ENCODE measurements around the gene COL8A2. TPM values are rescaled to one million over a fixed set of nuclear protein-coding genes. Genes with fewer than 3 reads are reported as not detected.
A peak's percentile ranks its signal among the peaks of the same experiment; 100 is the strongest.

COL8A2 gene
- total and polyA plus RNA-seq, 2 donors = 6.7 to 11.5 TPM

GRCh38 chr1:36114371-36114770 lies 10.7 kb downstream of the COL8A2 start:
- Histone ChIP-seq H3K36me3 (ENCODE audit: control insufficient read depth in 2 of 2, insufficient read depth in 2 of 2, low read length in 1 of 2) (no peaks in the 10 kb centered on the region), H3K27me3 (ENCODE audit: control insufficient read depth in 2 of 2, insufficient read depth in 1 of 2, low read length in 1 of 2) (no peaks in the 10 kb centered on the region)
- WGBS = 88% methylated on average over 5 of the region's 5 CpGs

GRCh38 chr1:36112823-36113222 lies 12.2 kb downstream of the COL8A2 start:
- DNase-seq (ENCODE audit: low read depth in 6 of 9, low spot score in 9 of 9) = no peak
- Histone ChIP-seq H3K9me3 (ENCODE audit: control insufficient read depth in 2 of 2, insufficient read depth in 1 of 2, low read length in 1 of 2) (no peaks in the 10 kb centered on the region), H3K27me3 (ENCODE audit: control insufficient read depth in 2 of 2, insufficient read depth in 1 of 2, low read length in 1 of 2) (no peaks in the 10 kb centered on the region), H3K27ac (ENCODE audit: low read depth in 1 of 2, low read length in 1 of 2) (no peak overlapping the region), H3K4me3 (ENCODE audit: low read length in 2 of 2) (no peak overlapping the region), H3K36me3 (ENCODE audit: control insufficient read depth in 2 of 2, insufficient read depth in 2 of 2, low read length in 1 of 2) (no peaks in the 10 kb centered on the region), H3K4me1 (ENCODE audit: control insufficient read depth in 2 of 2, insufficient read depth in 2 of 2, low read length in 2 of 2) (peaks cover 6 to 12% of the 10 kb centered on the region in 2 donors)
- WGBS = 98% methylated on average over 9 of the region's 9 CpGs

More at GRCh38 chr1:36114371-36114770, 10.7 kb downstream of the COL8A2 start:
- DNase-seq (ENCODE audit: low read depth in 6 of 9, low spot score in 9 of 9) = no peak
- no peaks in the 10 kb centered on the region for H3K9me3 ChIP-seq (ENCODE audit: control insufficient read depth in 2 of 2, insufficient read depth in 1 of 2, low read length in 1 of 2)
- peaks cover 0 to 3% of the 10 kb centered on the region in 2 donors for H3K4me1 ChIP-seq (ENCODE audit: control insufficient read depth in 2 of 2, insufficient read depth in 2 of 2, low read length in 2 of 2)
- H3K4me3 ChIP-seq (ENCODE audit: low read length in 2 of 2) = no peak overlapping the region
- no peak overlapping the region for H3K27ac ChIP-seq (ENCODE audit: low read depth in 1 of 2, low read length in 1 of 2)

GRCh38 chr1:36111151-36111550 lies 13.9 kb downstream of the COL8A2 start:
- Histone ChIP-seq H3K36me3 (ENCODE audit: control insufficient read depth in 2 of 2, insufficient read depth in 2 of 2, low read length in 1 of 2) (no peaks in the 10 kb centered on the region), H3K27me3 (ENCODE audit: control insufficient read depth in 2 of 2, insufficient read depth in 1 of 2, low read length in 1 of 2) (no peaks in the 10 kb centered on the region), H3K9me3 (ENCODE audit: control insufficient read depth in 2 of 2, insufficient read depth in 1 of 2, low read length in 1 of 2) (no peaks in the 10 kb centered on the region), H3K4me1 (ENCODE audit: control insufficient read depth in 2 of 2, insufficient read depth in 2 of 2, low read length in 2 of 2) (peaks cover 6 to 12% of the 10 kb centered on the region in 2 donors), H3K4me3 (ENCODE audit: low read length in 2 of 2) (no peak overlapping the region), H3K27ac (ENCODE audit: low read depth in 1 of 2, low read length in 1 of 2) (no peak overlapping the region)
- WGBS = 80% methylated on average over 4 of the region's 4 CpGs
- no peak for DNase-seq (ENCODE audit: low read depth in 6 of 9, low spot score in 9 of 9)

GRCh38 chr1:36109041-36109679 lies 15.9 kb downstream of the COL8A2 start:
- no peaks in the 10 kb centered on the region for H3K36me3 ChIP-seq (ENCODE audit: control insufficient read depth in 2 of 2, insufficient read depth in 2 of 2, low read length in 1 of 2)
- no peaks in the 10 kb centered on the region for H3K9me3 ChIP-seq (ENCODE audit: control insufficient read depth in 2 of 2, insufficient read depth in 1 of 2, low read length in 1 of 2)
- peak overlapping the region; percentile 12 to 78 for H3K27ac ChIP-seq (ENCODE audit: low read depth in 1 of 2, low read length in 1 of 2)
- 28% methylated on average over 11 of the region's 11 CpGs for WGBS
- H3K4me1 ChIP-seq (ENCODE audit: control insufficient read depth in 2 of 2, insufficient read depth in 2 of 2, low read length in 2 of 2) = peaks cover 6 to 12% of the 10 kb centered on the region in 2 donors
- no peaks in the 10 kb centered on the region for H3K27me3 ChIP-seq (ENCODE audit: control insufficient read depth in 2 of 2, insufficient read depth in 1 of 2, low read length in 1 of 2)
- DNase-seq (ENCODE audit: low read depth in 6 of 9, low spot score in 9 of 9) = peak in 3 of 9 donors; percentile 31 to 70 (median 55)
- H3K4me3 ChIP-seq (ENCODE audit: low read length in 2 of 2) = no peak overlapping the region

GRCh38 chr1:36108314-36108713 lies 16.7 kb downstream of the COL8A2 start:
- no peaks in the 10 kb centered on the region for H3K36me3 ChIP-seq (ENCODE audit: control insufficient read depth in 2 of 2, insufficient read depth in 2 of 2, low read length in 1 of 2)
- DNase-seq (ENCODE audit: low read depth in 6 of 9, low spot score in 9 of 9) = no peak
- H3K4me1 ChIP-seq (ENCODE audit: control insufficient read depth in 2 of 2, insufficient read depth in 2 of 2, low read length in 2 of 2) = peaks cover 6 to 12% of the 10 kb centered on the region in 2 donors
- no peaks in the 10 kb centered on the region for H3K27me3 ChIP-seq (ENCODE audit: control insufficient read depth in 2 of 2, insufficient read depth in 1 of 2, low read length in 1 of 2)
- peak overlapping the region in 1 of 2 donors; percentile 26 for H3K27ac ChIP-seq (ENCODE audit: low read depth in 1 of 2, low read length in 1 of 2)
- H3K4me3 ChIP-seq (ENCODE audit: low read length in 2 of 2) = no peak overlapping the region
- 95% methylated on average over 14 of the region's 14 CpGs for WGBS
- H3K9me3 ChIP-seq (ENCODE audit: control insufficient read depth in 2 of 2, insufficient read depth in 1 of 2, low read length in 1 of 2) = no peaks in the 10 kb centered on the region

- no peak for DNase-seq (ENCODE audit: low read depth in 6 of 9, low spot score in 9 of 9)
- H3K4me3 ChIP-seq (ENCODE audit: low read length in 2 of 2) = no peak overlapping the region
- no peak overlapping the region for H3K27ac ChIP-seq (ENCODE audit: low read depth in 1 of 2, low read length in 1 of 2)
- no peaks in the 10 kb centered on the region for H3K27me3 ChIP-seq (ENCODE audit: control insufficient read depth in 2 of 2, insufficient read depth in 1 of 2, low read length in 1 of 2)
- H3K9me3 ChIP-seq (ENCODE audit: control insufficient read depth in 2 of 2, insufficient read depth in 1 of 2, low read length in 1 of 2) = no peaks in the 10 kb centered on the region
- peaks cover 6 to 12% of the 10 kb centered on the region in 2 donors for H3K4me1 ChIP-seq (ENCODE audit: control insufficient read depth in 2 of 2, insufficient read depth in 2 of 2, low read length in 2 of 2)
- 97% methylated on average over 9 of the region's 9 CpGs for whole genome bisulfite sequencing
- H3K36me3 ChIP-seq (ENCODE audit: control insufficient read depth in 2 of 2, insufficient read depth in 2 of 2, low read length in 1 of 2) = no peaks in the 10 kb centered on the region
Measured at GRCh38 chr1:36107394-36107793, 17.6 kb downstream of the COL8A2 start.

GRCh38 chr1:36106269-36106668 lies 18.8 kb downstream of the COL8A2 start:
- no peaks in the 10 kb centered on the region for H3K9me3 ChIP-seq (ENCODE audit: control insufficient read depth in 2 of 2, insufficient read depth in 1 of 2, low read length in 1 of 2)
- 55% methylated on average over 5 of the region's 5 CpGs for WGBS
- H3K4me1 ChIP-seq (ENCODE audit: control insufficient read depth in 2 of 2, insufficient read depth in 2 of 2, low read length in 2 of 2) = peaks cover 6 to 12% of the 10 kb centered on the region in 2 donors
- no peak for DNase-seq (ENCODE audit: low read depth in 6 of 9, low spot score in 9 of 9)
- no peak overlapping the region for H3K4me3 ChIP-seq (ENCODE audit: low read length in 2 of 2)
- no peaks in the 10 kb centered on the region for H3K27me3 ChIP-seq (ENCODE audit: control insufficient read depth in 2 of 2, insufficient read depth in 1 of 2, low read length in 1 of 2)
- no peaks in the 10 kb centered on the region for H3K36me3 ChIP-seq (ENCODE audit: control insufficient read depth in 2 of 2, insufficient read depth in 2 of 2, low read length in 1 of 2)
- no peak overlapping the region for H3K27ac ChIP-seq (ENCODE audit: low read depth in 1 of 2, low read length in 1 of 2)

- Histone ChIP-seq H3K9me3 (ENCODE audit: control insufficient read depth in 2 of 2, insufficient read depth in 1 of 2, low read length in 1 of 2) (no peaks in the 10 kb centered on the region), H3K4me3 (ENCODE audit: low read length in 2 of 2) (no peak overlapping the region), H3K4me1 (ENCODE audit: control insufficient read depth in 2 of 2, insufficient read depth in 2 of 2, low read length in 2 of 2) (peaks cover 0 to 3% of the 10 kb centered on the region in 2 donors), H3K27me3 (ENCODE audit: control insufficient read depth in 2 of 2, insufficient read depth in 1 of 2, low read length in 1 of 2) (no peaks in the 10 kb centered on the region), H3K27ac (ENCODE audit: low read depth in 1 of 2, low read length in 1 of 2) (no peak overlapping the region), H3K36me3 (ENCODE audit: control insufficient read depth in 2 of 2, insufficient read depth in 2 of 2, low read length in 1 of 2) (peaks cover 0 to 2% of the 10 kb centered on the region in 2 donors)
- DNase-seq (ENCODE audit: low read depth in 6 of 9, low spot score in 9 of 9) = no peak
- WGBS = 96% methylated on average over 5 of the region's 5 CpGs
Measured at GRCh38 chr1:36101546-36101945, 23.5 kb downstream of the COL8A2 start.

GRCh38 chr1:36100376-36100775 lies 24.6 kb downstream of the COL8A2 start:
- WGBS = 94% methylated on average over 6 of the region's 6 CpGs
- Histone ChIP-seq H3K27me3 (ENCODE audit: control insufficient read depth in 2 of 2, insufficient read depth in 1 of 2, low read length in 1 of 2) (no peaks in the 10 kb centered on the region), H3K4me1 (ENCODE audit: control insufficient read depth in 2 of 2, insufficient read depth in 2 of 2, low read length in 2 of 2) (peaks cover 0 to 3% of the 10 kb centered on the region in 2 donors), H3K27ac (ENCODE audit: low read depth in 1 of 2, low read length in 1 of 2) (no peak overlapping the region), H3K4me3 (ENCODE audit: low read length in 2 of 2) (no peak overlapping the region), H3K36me3 (ENCODE audit: control insufficient read depth in 2 of 2, insufficient read depth in 2 of 2, low read length in 1 of 2) (peaks cover 7 to 8% of the 10 kb centered on the region in 2 donors), H3K9me3 (ENCODE audit: control insufficient read depth in 2 of 2, insufficient read depth in 1 of 2, low read length in 1 of 2) (no peaks in the 10 kb centered on the region)
- DNase-seq (ENCODE audit: low read depth in 6 of 9, low spot score in 9 of 9) = no peak
